Activated CD4-positive, alpha-beta T cell treated with anti-CD3 and anti-CD28 coated beads for 48 hours (primary cell): ENCODE measurements around the gene RNASEH2B.

ENCODE experiments used
- DNase-seq: peaks from one replicate; pipeline ENCODE4 v3.0.0-alpha.2; 2020

Gene RNASEH2B

DNA sequence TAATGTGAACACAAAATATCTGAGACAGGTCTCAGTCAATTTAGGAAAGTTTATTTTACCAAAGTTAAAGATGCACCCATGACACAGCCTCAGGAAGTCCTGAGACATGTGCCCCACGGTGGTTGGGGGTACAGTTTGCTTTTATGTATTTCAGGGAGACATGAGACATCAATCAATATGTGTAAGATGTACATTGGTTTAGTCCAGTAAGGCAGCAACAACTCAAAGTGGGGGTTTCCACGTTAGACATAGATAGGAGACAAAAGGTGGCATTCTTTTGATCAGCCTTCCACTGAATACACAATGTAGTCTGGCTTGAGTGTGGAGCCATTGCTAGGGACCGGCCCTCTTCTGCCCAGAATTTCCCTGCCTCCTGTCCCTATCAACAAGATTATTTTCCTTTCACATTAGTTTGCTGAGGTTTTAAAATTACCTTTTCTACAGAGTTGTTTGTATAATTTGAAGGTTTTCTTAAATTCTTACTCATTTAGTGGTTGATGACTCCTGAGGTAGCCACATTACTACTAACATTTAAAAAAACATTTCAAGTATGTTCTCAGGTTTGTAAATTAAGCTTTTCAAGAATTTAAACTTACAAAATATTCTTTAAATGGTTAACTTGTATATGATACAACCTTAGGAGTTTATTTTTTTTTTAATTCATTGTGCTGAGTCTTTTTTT is 33.2 kb downstream of the RNASEH2B start:
- DNase-seq = peak; percentile 12

- DNase-seq = no peak
These were observed 36.1 kb downstream of the RNASEH2B start for GRCh38 chr13:50945669-50946068.

GRCh38 chr13:50948601-50949000 is 39.0 kb downstream of the RNASEH2B start:
- no peak for DNase-seq

DNA sequence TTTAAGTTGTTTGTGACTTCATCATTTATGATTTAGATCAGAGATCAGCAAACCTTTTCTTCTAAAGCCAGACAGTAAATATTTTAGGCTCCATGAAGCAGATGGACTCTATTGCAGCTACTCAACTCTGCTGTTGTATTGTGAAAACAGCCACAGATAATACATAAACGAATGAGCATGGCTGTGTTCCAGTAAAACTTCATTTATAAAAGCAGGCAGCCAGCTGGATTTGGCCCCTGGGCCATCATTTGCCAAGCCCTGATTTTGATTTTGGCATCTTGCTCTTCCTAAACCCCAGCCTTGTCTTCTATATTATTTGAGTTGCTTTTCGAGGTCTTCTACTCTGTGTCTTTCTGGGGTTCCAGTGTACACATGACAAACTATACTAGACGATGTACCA is 41.3 kb downstream of the RNASEH2B start:
- DNase-seq = no peak

GRCh38 chr13:50951366-50951765 is 41.8 kb downstream of the RNASEH2B start:
- DNase-seq = no peak

DNA sequence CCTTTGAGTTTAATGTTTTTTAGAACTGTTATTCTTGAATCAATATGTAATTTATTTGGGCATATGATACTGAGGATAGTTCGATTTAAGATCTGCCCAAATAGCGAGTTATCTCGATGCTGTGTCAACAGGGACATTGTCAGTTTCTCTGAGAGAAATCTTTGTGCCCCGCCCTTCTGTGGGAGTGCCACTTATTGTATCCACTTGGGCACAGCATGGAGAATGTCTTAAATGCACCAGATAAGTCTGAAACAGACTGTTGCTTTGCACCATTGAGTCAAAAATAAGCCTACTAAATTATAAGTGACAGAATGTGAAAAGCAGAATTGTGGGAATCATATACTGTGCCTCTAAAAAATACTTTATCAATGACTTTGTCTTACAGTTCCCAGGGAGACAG is 45.6 kb downstream of the RNASEH2B start:
- DNase-seq = no peak

- DNase-seq = no peak
These were observed 46.2 kb downstream of the RNASEH2B start for GRCh38 chr13:50955798-50956197.

- DNase-seq = no peak
These were observed 48.0 kb downstream of the RNASEH2B start for GRCh38 chr13:50957620-50958019.

GRCh38 chr13:50969691-50970090 is 60.1 kb downstream of the RNASEH2B start:
- DNase-seq = no peak

DNA sequence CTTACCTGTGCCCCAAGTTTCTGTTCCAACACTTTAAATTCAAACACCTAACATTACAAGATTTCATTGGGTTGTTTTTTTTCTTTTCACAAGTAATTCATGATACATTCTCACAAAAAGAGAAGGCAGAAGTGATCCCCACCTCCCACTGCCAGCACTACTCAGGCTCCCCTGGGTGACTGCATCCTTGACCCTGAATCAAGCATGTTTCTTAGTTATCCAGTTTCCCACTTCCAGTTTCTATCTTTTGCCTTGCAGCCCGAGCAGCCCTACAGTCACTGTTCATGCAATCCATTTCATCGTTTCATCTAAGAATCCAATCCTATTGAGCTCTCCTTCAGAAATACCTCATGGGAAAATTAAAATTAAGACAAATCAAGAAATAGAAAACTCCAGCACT is 61.4 kb downstream of the RNASEH2B start:
- no peak for DNase-seq

DNA sequence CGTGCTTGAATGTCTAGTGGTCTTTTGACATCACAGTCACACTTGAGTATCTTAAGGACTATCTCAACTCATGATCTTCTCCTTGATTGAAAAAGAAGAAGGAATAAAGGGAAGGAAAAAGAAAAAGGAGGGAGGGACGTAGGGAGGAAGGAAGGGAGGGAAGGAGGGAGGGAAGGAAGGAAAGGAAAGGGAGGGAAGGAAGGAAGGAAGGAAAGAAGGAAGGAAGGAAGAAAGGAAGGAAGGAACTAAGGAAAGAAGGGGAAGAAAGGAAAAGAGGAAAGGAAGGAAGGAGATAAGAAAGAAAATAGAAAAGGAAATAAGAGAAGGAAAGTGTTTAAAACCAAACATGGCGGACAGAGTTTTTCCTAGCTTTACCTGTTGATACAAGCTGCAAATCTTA is 64.7 kb downstream of the RNASEH2B start:
- DNase-seq = no peak

- DNase-seq = no peak
These were observed 69.6 kb downstream of the RNASEH2B start for GRCh38 chr13:50979187-50979586.

- no peak for DNase-seq
These were observed 72.1 kb downstream of the RNASEH2B start for GRCh38 chr13:50981686-50982085.

- no peak for DNase-seq
These were observed 79.9 kb downstream of the RNASEH2B start for GRCh38 chr13:50989476-50989875.

GRCh38 chr13:50990065-50990817 is 80.7 kb downstream of the RNASEH2B start:
- DNase-seq = no peak

GRCh38 chr13:50990818-50991506 is 81.4 kb downstream of the RNASEH2B start:
- no peak for DNase-seq

DNA sequence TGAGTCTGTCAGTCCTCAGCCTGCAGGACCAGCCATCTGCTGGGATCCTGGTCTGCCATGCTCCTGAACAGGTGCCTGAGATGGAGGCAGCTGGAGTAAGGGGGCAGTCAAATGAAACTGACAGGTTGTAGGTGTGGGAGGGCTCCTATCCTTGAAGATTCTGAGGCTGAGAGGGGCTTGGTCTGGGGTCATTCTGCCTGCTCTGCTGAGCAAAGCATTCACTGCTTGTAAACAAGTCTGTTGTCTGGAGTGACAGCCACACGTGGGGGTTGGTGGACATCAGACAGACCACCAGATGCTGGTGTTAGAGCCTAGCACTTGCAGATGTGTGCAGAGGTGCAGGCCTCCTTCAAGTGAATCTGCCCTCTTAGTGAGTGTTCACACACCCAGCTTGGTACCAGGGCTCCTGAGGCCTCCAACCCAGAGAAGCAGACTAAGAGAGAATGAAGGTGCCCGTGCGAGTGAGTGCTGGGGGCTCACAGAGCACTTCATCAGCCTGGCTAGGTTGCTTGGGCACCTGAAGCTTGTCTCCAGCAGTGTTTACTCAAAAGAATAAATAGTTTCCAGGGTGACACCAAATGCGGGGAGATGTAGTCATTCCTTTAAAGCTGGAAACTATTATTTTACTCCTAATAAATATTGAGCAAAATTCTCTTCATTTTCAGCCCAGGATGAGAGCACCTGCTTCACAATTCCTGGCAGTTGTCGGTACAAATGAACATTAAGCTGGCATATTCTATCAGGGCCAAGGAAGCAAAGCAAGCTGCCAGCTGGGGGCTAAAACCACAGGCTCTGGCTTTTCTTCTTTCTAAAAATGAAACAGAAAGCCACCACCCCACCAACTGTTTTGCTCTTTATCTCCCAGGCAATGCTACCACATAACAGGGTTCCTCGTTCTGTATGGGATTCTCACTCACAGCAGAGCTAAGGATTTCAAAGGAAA is 82.3 kb downstream of the RNASEH2B start:
- peak; percentile 14 for DNase-seq

DNA sequence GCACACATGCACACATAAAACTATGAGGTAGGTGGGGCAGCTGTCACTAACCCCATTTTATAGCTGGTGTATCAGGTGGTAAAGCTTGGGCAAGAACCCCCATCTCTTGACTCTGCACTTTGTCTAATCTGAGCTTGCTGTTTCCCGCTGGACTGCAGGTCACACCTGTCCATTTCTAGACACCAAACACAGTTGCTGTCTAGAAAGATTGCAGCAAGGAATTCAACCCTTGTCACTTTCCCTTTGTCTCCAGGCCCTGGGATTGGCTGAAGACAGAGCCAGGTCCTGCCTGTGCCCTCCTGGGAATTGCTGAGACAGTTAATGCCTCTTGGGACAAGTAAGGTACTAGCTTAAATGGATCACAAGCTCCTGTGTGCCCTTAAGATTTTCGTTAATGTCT is 83.8 kb downstream of the RNASEH2B start:
- DNase-seq = no peak

DNA sequence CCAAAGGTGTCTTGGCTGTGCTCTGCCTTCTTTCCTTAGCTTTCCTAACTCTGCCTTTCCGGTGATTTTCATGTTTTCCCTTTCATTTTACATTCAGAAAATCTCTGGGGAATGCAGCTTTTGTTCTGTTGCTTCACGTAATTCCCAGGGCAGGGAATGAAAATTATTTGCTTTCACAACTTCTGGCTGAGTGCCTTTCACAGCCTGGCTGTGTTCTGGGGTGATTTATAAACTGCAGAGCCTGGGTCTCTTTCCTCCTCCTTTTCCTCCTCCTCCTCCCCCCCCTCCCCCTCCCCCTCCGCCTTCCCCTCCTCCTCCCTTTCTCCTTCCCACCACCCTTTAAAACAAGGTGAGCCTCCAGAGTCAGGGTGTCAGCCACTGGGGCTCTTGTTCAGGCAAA is 84.3 kb downstream of the RNASEH2B start:
- no peak for DNase-seq

GRCh38 chr13:50994651-50995050 is 85.1 kb downstream of the RNASEH2B start:
- DNase-seq = no peak

GRCh38 chr13:50995854-50996253 is 86.3 kb downstream of the RNASEH2B start:
- DNase-seq = no peak

- DNase-seq = no peak
These were observed 88.7 kb downstream of the RNASEH2B start for GRCh38 chr13:50998326-50998725.

DNA sequence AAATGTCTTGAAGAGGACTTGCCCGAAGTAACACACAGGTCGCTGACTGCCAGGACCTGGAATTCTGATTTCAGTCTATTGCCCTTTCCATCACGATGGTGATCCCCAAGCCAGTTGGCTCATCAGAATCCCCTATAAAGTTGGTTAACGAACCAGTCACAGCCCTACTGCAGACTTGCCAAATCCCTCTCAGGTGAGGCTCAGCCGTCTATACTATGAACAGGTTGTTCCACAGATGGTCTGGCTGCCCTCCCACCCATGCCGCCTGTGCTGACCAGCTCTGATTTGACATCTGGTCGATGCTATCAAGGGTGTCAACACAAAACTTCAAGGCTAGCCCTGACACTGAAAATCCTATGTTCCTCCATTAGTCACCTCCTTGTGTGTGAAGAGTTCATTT is 90.0 kb downstream of the RNASEH2B start:
- no peak for DNase-seq
